ENCODE data around the gene PCBD2. TPM values are rescaled to one million over a fixed set of nuclear protein-coding genes. Genes with fewer than 3 reads are reported as not detected.

Gene PCBD2
- total RNA-seq, 1 experiment from 2014 or later: 7.0 TPM

DNA sequence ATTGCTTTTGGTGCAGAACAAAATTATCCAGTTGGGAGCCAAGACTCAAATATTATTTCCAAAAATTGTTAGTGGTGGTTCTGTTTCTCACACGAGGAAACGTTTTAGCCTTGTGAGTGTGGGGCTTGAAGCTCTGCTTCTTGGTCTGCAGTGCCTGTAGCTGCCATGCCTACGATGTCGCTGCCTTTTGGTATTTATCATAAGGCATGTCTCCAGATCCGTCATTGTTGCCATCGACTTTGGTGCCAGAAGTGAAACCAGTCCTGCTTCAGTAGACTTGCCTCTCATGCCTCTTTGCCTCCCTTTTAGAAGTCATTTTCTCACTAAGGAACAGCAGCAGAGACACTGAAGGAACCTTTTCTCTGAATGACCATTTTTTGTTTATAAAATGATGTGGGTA, 33.1 kb downstream of the PCBD2 start:
- ChIA-PET POLR2A (ENCODE audit: unreplicated experiment) (no interaction called here), CTCF (no interaction called here)
- TF ChIP-seq EZH2phosphoT487 (IDR thresholded peaks at IDR 0.05; ENCODE audit: borderline replicate concordance, low read length) (no peak), EZH2 (IDR thresholded peaks at IDR 0.05; ENCODE audit: low read length, unreplicated experiment) (no peak)
- TF ChIP-seq, protein P1, sequence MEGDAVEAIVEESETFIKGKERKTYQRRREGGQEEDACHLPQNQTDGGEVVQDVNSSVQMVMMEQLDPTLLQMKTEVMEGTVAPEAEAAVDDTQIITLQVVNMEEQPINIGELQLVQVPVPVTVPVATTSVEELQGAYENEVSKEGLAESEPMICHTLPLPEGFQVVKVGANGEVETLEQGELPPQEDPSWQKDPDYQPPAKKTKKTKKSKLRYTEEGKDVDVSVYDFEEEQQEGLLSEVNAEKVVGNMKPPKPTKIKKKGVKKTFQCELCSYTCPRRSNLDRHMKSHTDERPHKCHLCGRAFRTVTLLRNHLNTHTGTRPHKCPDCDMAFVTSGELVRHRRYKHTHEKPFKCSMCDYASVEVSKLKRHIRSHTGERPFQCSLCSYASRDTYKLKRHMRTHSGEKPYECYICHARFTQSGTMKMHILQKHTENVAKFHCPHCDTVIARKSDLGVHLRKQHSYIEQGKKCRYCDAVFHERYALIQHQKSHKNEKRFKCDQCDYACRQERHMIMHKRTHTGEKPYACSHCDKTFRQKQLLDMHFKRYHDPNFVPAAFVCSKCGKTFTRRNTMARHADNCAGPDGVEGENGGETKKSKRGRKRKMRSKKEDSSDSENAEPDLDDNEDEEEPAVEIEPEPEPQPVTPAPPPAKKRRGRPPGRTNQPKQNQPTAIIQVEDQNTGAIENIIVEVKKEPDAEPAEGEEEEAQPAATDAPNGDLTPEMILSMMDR (conservative IDR thresholded peaks at IDR 0.05; ENCODE audit: low read depth, low read length): no peak
- no TSS peak for BruUV-seq (replicated peaks)
- DNase-seq (no peak), ATAC-seq (no peak)
- H3K4me3 ChIP-seq (ENCODE audit: low read length): no peak overlapping the region
- no peaks in the 10 kb centered on the region for H3K9me3 ChIP-seq (ENCODE audit: low read length)
- H4K20me1 ChIP-seq (ENCODE audit: low read length): no peaks in the 10 kb centered on the region
- H3K36me3 ChIP-seq (ENCODE audit: low read depth, low read length): no peaks in the 10 kb centered on the region; the same call in 1 of the 2 replicates
- H2AFZ ChIP-seq (ENCODE audit: low read length): no peak overlapping the region
- intact Hi-C loops (cut with micrococcal nuclease): no loop called here
- H3F3A ChIP-seq (ENCODE audit: low read length, unreplicated experiment): no peaks in the 10 kb centered on the region
- H3K4me2 ChIP-seq (ENCODE audit: low read length): no peak overlapping the region
- H3K79me2 ChIP-seq (ENCODE audit: low read length): no peaks in the 10 kb centered on the region
- H3K9ac ChIP-seq (ENCODE audit: low read length): no peak overlapping the region
- no peak overlapping the region for H3K27ac ChIP-seq (ENCODE audit: low read length)
- no peaks in the 10 kb centered on the region for H3K9me2 ChIP-seq (replicated peaks; ENCODE audit: low read length)
- H3K27me3 ChIP-seq (ENCODE audit: low read length): no peaks in the 10 kb centered on the region
- H3K4me1 ChIP-seq (ENCODE audit: insufficient read depth, low read length): no peaks in the 10 kb centered on the region

- no peaks in the 10 kb centered on the region; the same call in 1 of the 2 replicates for H3K36me3 ChIP-seq (ENCODE audit: low read depth, low read length)
- CTCF ChIA-PET: no interaction called here
- no peak overlapping the region for H3K4me3 ChIP-seq (ENCODE audit: low read length)
- DNase-seq (no peak), ATAC-seq (no peak)
- intact Hi-C loops (cut with micrococcal nuclease): no loop called here
- no peaks in the 10 kb centered on the region for H3K4me1 ChIP-seq (ENCODE audit: insufficient read depth, low read length)
- no peaks in the 10 kb centered on the region for H3F3A ChIP-seq (ENCODE audit: low read length, unreplicated experiment)
- H4K20me1 ChIP-seq (ENCODE audit: low read length): no peaks in the 10 kb centered on the region
- TF ChIP-seq EZH2phosphoT487 (IDR thresholded peaks at IDR 0.05; ENCODE audit: borderline replicate concordance, low read length) (no peak), EZH2 (IDR thresholded peaks at IDR 0.05; ENCODE audit: low read length, unreplicated experiment) (no peak)
- TF ChIP-seq, protein P1 (conservative IDR thresholded peaks at IDR 0.05; ENCODE audit: low read depth, low read length): no peak
- no TSS peak for BruUV-seq (replicated peaks)
- H3K4me2 ChIP-seq (ENCODE audit: low read length): no peak overlapping the region
- POLR2A ChIA-PET (ENCODE audit: unreplicated experiment): no interaction called here
- no peak overlapping the region for H3K9ac ChIP-seq (ENCODE audit: low read length)
- no peaks in the 10 kb centered on the region for H3K27me3 ChIP-seq (ENCODE audit: low read length)
- H3K79me2 ChIP-seq (ENCODE audit: low read length): no peaks in the 10 kb centered on the region
- H3K27ac ChIP-seq (ENCODE audit: low read length): no peak overlapping the region
- no peaks in the 10 kb centered on the region for H3K9me2 ChIP-seq (replicated peaks; ENCODE audit: low read length)
- H3K9me3 ChIP-seq (ENCODE audit: low read length): no peaks in the 10 kb centered on the region
- no peak overlapping the region for H2AFZ ChIP-seq (ENCODE audit: low read length)
Measured at GRCh38 chr5:134939500-134939899, 34.6 kb downstream of the PCBD2 start.

DNA sequence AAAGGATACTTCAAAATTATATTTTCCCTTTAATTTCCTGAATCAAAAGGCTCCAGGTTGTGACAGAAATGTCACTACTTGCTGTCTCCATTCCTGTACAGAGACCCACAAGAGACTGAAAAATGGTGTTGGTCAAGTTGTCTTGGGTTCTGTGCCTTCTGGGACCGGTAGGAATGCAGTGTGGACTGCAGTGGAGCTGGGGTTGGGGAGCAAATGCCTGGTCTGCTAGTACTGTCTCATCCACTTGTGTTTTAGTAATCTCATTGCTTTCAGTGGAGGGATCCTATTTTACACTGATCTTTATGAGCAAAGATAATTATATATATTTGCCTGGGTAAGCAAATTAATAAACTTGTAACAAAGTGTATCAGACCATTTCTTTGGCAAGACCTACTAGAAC, 38.6 kb downstream of the PCBD2 start:
- ChIA-PET CTCF (no interaction called here), POLR2A (ENCODE audit: unreplicated experiment) (no interaction called here)
- TF ChIP-seq EZH2 (IDR thresholded peaks at IDR 0.05; ENCODE audit: low read length, unreplicated experiment): no peak
- TF ChIP-seq, protein P1 (conservative IDR thresholded peaks at IDR 0.05; ENCODE audit: low read depth, low read length): no peak
- TF ChIP-seq EZH2phosphoT487 (IDR thresholded peaks at IDR 0.05; ENCODE audit: borderline replicate concordance, low read length): no peak
- no peaks in the 10 kb centered on the region for H3K27me3 ChIP-seq (ENCODE audit: low read length)
- no peaks in the 10 kb centered on the region for H3K4me1 ChIP-seq (ENCODE audit: insufficient read depth, low read length)
- DNase-seq (no peak), ATAC-seq (no peak)
- H3K4me3 ChIP-seq (ENCODE audit: low read length): no peak overlapping the region
- no peaks in the 10 kb centered on the region for H3F3A ChIP-seq (ENCODE audit: low read length, unreplicated experiment)
- BruUV-seq (replicated peaks): no TSS peak
- no peaks in the 10 kb centered on the region for H3K79me2 ChIP-seq (ENCODE audit: low read length)
- H3K9ac ChIP-seq (ENCODE audit: low read length): no peak overlapping the region
- no peak overlapping the region for H2AFZ ChIP-seq (ENCODE audit: low read length)
- intact Hi-C loops (cut with micrococcal nuclease): no loop called here
- no peaks in the 10 kb centered on the region for H3K9me2 ChIP-seq (replicated peaks; ENCODE audit: low read length)
- H3K36me3 ChIP-seq (ENCODE audit: low read depth, low read length): no peaks in the 10 kb centered on the region; the same call in 1 of the 2 replicates
- H3K27ac ChIP-seq (ENCODE audit: low read length): no peak overlapping the region
- H4K20me1 ChIP-seq (ENCODE audit: low read length): no peaks in the 10 kb centered on the region
- H3K4me2 ChIP-seq (ENCODE audit: low read length): no peak overlapping the region
- no peaks in the 10 kb centered on the region for H3K9me3 ChIP-seq (ENCODE audit: low read length)
